H1 (cell line): Measurements from ENCODE around the gene DACT1. TPM values are rescaled to one million over a fixed set of nuclear protein-coding genes. Genes with fewer than 3 reads are reported as not detected.

Source experiments
- polyA plus RNA-seq, 7 experiments: library from polyadenylated mRNA; depleted of rRNA in 3 of 7; stranded (reverse) in 5 of 7; unstranded in 2 of 7; fragments of >200 nt in 5 of 7; fragments of 200-250 nt in 2 of 7; gene quantifications; 1 replicate in 5 of 7; 2 replicates in 1 of 7; 4 replicates in 1 of 7; pipeline versions ENCODE4 v1.2.1 to v1.2.3, GENCODE V29; 2011 to 2013; ENCODE audit warnings: missing spikeins in 2 of 7, mixed read lengths in 2 of 7
- total RNA-seq: library from RNA; stranded (reverse); fragmentation: NEBNext Ultra II Directional; extraction: Animal tissue kit (Norgen Biotek cat#: 25700); gene quantifications from 2 replicates; pipeline ENCODE4 v1.2.1, GENCODE V29; 2021
- TF ChIP-seq, protein P1 (sequence below): fragments of 300-600 bp; sonication (generic); IDR thresholded peaks from 2 replicates; pipeline ENCODE4 v1.7.1; 2012; ENCODE audit warnings: low read length, moderate library complexity, mild to moderate bottlenecking, inconsistent platforms; ENCODE audit not compliant: insufficient replicate concordance
- TF ChIP-seq, protein P2 (sequence below): IDR thresholded peaks from 2 replicates; pipeline ENCODE4 v1.6.1; 2011; ENCODE audit warnings: low read depth, mild to moderate bottlenecking, low read length; ENCODE audit not compliant: insufficient read depth

DACT1 gene
- total and polyA plus RNA-seq, 2 of the 8 experiments (the other 6 are each of a cell fraction or from before 2014, with no cell fraction given) = 3.2 to 29.8 TPM

GRCh38 chr14:58620011-58620410 lies 17.8 kb upstream of the DACT1 start (continued):
- TF ChIP-seq, protein P1, sequence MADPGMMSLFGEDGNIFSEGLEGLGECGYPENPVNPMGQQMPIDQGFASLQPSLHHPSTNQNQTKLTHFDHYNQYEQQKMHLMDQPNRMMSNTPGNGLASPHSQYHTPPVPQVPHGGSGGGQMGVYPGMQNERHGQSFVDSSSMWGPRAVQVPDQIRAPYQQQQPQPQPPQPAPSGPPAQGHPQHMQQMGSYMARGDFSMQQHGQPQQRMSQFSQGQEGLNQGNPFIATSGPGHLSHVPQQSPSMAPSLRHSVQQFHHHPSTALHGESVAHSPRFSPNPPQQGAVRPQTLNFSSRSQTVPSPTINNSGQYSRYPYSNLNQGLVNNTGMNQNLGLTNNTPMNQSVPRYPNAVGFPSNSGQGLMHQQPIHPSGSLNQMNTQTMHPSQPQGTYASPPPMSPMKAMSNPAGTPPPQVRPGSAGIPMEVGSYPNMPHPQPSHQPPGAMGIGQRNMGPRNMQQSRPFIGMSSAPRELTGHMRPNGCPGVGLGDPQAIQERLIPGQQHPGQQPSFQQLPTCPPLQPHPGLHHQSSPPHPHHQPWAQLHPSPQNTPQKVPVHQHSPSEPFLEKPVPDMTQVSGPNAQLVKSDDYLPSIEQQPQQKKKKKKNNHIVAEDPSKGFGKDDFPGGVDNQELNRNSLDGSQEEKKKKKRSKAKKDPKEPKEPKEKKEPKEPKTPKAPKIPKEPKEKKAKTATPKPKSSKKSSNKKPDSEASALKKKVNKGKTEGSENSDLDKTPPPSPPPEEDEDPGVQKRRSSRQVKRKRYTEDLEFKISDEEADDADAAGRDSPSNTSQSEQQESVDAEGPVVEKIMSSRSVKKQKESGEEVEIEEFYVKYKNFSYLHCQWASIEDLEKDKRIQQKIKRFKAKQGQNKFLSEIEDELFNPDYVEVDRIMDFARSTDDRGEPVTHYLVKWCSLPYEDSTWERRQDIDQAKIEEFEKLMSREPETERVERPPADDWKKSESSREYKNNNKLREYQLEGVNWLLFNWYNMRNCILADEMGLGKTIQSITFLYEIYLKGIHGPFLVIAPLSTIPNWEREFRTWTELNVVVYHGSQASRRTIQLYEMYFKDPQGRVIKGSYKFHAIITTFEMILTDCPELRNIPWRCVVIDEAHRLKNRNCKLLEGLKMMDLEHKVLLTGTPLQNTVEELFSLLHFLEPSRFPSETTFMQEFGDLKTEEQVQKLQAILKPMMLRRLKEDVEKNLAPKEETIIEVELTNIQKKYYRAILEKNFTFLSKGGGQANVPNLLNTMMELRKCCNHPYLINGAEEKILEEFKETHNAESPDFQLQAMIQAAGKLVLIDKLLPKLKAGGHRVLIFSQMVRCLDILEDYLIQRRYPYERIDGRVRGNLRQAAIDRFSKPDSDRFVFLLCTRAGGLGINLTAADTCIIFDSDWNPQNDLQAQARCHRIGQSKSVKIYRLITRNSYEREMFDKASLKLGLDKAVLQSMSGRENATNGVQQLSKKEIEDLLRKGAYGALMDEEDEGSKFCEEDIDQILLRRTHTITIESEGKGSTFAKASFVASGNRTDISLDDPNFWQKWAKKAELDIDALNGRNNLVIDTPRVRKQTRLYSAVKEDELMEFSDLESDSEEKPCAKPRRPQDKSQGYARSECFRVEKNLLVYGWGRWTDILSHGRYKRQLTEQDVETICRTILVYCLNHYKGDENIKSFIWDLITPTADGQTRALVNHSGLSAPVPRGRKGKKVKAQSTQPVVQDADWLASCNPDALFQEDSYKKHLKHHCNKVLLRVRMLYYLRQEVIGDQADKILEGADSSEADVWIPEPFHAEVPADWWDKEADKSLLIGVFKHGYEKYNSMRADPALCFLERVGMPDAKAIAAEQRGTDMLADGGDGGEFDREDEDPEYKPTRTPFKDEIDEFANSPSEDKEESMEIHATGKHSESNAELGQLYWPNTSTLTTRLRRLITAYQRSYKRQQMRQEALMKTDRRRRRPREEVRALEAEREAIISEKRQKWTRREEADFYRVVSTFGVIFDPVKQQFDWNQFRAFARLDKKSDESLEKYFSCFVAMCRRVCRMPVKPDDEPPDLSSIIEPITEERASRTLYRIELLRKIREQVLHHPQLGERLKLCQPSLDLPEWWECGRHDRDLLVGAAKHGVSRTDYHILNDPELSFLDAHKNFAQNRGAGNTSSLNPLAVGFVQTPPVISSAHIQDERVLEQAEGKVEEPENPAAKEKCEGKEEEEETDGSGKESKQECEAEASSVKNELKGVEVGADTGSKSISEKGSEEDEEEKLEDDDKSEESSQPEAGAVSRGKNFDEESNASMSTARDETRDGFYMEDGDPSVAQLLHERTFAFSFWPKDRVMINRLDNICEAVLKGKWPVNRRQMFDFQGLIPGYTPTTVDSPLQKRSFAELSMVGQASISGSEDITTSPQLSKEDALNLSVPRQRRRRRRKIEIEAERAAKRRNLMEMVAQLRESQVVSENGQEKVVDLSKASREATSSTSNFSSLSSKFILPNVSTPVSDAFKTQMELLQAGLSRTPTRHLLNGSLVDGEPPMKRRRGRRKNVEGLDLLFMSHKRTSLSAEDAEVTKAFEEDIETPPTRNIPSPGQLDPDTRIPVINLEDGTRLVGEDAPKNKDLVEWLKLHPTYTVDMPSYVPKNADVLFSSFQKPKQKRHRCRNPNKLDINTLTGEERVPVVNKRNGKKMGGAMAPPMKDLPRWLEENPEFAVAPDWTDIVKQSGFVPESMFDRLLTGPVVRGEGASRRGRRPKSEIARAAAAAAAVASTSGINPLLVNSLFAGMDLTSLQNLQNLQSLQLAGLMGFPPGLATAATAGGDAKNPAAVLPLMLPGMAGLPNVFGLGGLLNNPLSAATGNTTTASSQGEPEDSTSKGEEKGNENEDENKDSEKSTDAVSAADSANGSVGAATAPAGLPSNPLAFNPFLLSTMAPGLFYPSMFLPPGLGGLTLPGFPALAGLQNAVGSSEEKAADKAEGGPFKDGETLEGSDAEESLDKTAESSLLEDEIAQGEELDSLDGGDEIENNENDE = no peak
- TF ChIP-seq, protein P2, sequence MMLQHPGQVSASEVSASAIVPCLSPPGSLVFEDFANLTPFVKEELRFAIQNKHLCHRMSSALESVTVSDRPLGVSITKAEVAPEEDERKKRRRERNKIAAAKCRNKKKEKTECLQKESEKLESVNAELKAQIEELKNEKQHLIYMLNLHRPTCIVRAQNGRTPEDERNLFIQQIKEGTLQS = no peak
